CD4-positive, alpha-beta T cell treated with Interleukin-1 beta for 1 hour (primary cell): ENCODE results near the gene SPEM3.

Experiments used
- DNase-seq, 2 donors: peaks; one replicate each; pipeline ENCODE4 v3.0.0-alpha.2; 2020 to 2022

The SPEM3 gene

GRCh38 chr17:7428557-7428956 lies at the start of gene SPEM3:
TSS of gene SPEM3 (plus strand) at chr17:7428857. CDS start at chr17:7428903, 46 bp downstream.
- no peak for DNase-seq

DNA sequence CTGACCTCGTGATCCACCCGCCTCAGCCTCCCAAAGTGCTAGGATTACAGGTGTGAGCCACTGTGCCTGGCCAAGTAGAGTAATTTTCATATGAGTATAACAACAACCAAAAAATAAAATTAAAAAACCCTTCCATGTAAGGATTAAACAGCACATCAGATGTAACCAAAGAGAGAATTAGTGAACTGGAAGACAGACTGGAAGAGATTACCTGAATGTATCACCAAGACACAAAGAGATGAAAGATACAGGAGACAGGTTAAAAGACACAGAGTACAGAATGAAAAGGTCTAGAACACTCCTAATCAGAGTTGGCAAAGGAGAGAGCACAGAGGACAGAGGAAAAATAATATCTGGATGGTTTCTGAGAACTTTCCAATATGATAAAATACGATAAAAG lies 49.5 kb upstream of the SPEM3 start:
- no peak for DNase-seq

DNA sequence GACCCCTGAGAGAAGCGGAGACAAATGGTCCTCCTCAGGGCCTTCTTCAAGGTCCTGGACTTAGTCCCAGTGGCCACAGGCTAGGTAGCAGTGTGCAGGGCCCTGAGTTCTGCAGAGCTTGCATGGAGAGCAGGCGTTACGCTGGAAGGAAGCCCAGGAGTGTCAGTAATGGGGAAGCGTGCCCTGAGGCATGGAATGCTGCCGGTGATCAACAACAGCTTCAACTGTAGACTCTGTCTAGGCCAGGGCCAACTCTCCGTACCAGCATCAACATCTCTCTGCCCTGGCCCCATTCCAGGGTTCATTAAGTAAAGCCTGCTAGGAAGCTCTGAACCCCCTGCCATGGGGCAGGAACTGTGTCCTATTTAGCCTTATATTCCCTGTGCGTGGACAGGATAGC lies 48.3 kb upstream of the SPEM3 start:
- no peak for DNase-seq

DNA sequence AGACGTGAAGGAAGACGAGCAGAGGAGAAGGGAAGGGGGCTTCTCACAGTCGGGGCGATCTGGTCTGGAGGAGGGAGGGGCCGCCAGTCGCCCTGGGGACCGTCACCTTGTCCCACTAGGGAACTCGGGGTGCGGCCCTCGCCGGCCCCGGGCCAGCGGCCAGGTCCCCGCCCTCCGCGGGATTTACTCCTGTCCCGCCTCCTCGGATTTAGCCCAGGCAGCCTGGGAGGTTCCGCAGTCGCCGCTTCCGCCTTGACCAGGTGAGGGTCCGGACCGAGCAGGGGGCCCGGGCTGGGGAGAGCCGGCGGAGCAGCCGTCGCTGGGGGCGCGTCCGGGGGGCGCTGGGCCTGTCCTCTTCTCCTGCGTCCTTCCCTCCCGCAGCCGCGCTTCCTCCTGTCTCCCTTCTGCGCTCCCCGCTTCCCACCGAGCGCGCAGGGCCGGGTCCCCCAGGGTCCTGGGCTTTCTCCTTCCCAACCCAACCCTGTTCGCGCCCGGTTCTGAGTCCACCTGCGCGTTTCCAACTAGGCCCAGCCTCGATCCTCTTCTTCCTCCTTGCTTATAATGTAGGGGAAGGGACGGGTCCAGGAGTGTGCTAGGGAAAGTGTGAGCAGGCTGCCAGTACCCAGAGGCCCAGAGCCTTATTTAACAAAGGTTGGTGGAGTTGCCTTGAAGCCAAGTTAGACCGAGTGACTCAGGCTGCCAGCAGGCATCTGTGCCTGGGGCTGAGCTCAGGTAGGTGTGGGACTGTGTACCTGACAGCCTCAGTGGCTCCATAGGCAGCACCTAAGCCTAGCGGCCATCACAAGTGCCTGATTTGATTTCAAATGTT lies 47.6 kb upstream of the SPEM3 start, which contains the start of gene TNK1:
Gene TNK1 (plus strand): TSS at position 235 of the 829 bp plus-strand sequence. CDS start 1,838 bp downstream, outside the sequence.
- DNase-seq, result no peak

- no peak for DNase-seq
Measured at GRCh38 chr17:7382901-7383300, 45.8 kb upstream of the SPEM3 start.

DNA sequence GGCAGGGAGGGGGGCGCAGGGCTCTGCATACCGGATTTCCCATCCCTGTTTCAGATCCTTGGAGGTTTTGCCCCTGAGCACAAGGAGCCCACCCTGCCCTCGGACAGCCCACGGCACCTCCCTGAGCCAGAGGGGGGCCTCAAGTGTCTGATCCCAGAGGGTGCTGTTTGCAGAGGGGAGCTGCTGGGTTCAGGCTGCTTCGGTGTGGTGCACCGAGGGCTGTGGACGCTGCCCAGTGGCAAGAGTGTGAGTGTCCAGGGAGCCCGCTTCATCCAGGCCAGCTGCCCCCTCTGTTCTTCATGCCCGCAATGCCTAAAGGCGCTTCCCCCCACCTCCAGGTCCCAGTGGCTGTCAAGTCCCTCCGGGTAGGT lies 45.3 kb upstream of the SPEM3 start:
- no peak for DNase-seq

- DNase-seq, result peak; percentile 82 to 85
Measured at GRCh38 chr17:7383742-7384488, 44.7 kb upstream of the SPEM3 start.

- DNase-seq, result no peak
Measured at GRCh38 chr17:7384489-7385081, 44.1 kb upstream of the SPEM3 start.

- DNase-seq, result no peak
Measured at GRCh38 chr17:7388856-7389255, 39.8 kb upstream of the SPEM3 start.

DNA sequence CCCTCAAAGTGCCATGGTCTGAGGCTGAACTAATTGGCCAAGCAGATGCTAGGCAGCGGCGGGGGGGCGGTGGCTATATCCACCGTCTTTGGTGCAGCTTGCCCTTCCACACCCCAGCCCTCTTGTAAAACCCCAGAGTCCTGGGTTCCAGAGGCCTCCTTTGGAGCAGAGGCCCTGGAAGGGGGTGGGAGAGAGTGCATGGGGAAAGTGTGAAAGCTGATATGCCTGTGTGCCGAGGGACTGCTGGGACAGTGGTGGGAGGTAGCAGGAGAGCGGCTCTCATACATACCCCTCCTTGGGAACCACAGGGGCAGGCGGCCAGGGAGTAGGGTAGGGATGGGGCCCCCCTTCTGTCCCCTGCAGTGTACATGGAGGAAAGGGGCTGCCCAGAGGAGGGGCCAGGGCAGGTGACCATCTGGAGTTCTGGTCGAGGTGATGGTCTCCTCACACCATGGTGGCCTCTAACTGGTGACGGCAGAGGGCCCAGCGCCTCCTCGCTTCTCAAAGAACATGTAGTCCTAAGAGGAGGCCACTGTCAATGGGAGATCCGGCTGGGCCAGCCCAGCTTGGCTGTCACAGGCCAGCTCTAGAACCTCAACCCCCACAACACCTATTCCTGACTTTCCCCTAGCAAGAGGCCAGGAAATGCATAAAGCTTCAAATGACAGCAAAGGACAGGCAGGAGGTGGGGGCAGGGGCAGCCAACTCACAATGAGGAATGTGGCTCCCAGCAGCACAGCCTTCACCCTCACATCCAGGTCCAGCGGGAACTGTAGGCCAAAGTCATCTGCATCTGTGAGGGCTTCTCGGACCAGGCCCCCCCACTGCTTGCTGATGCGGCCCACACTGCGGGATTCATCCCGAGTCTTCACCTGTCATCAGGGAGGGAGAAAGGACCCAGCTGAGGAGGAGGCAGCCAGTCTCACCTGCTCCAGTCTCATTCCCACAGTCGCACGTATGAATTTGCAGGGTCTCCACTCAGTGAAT lies 38.4 kb upstream of the SPEM3 start:
- DNase-seq, result no peak

DNA sequence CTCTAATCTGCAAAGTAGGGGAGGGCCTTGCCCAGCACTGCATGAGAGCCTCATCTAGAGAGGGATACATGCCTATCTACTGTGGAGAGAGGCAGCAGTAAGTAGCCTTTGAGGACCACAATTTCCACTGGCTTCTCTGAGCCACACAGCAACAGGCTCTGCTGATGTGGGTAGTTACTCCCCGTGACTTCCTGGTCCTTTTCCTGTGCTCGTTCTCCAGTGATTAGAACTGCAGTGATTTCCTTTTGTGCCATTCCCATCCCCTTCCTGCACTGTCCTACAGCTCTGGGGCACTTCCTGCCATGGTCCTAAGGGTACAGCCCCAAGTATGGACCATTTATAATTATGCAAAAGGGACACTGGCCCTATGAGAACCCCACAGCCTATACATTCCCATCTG lies 37.4 kb upstream of the SPEM3 start:
- DNase-seq, result no peak

DNA sequence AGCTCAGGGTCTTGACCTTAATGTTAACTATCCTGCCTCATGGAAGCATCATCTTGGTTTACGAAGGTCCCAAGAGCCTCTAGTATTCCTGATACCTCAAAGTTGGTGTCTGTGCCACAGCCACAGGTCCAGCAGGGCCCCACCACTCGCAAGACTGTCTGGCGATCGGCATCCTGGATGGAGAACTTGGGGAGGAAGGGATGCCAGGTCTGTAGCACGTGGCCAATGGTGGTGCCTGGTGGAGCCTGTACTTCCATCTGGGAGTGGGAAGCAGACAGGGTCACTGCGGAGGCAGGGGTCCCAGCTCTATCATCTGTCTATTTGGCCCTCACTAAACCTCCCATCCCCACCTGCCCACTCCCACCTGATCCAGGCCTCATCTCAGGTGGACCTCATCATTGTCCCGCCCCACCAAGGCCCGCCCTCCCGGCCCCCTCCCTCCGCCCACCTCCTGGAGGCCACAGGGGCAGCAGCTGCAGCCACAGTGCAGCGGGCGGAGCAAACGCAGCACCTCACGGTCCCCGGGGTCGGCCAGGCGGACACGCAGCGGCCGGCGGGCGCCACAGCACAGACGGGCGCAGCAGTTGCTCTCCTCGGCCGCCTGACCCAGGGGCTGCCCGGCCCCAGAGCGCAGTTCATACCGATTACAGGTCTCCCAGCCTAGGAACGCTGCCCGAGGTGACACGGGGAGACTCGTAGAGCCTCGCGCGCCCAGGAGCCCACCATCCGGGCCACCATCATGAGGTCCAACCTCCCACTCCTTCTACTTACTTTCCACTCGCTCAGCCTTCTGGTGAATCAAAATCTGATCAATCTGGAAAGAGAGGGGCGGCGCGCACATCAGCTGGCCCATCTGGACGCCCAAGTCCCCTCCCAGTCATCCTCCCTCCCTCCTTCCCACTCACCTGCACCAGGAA lies 35.7 kb upstream of the SPEM3 start:
- DNase-seq, result no peak

DNA sequence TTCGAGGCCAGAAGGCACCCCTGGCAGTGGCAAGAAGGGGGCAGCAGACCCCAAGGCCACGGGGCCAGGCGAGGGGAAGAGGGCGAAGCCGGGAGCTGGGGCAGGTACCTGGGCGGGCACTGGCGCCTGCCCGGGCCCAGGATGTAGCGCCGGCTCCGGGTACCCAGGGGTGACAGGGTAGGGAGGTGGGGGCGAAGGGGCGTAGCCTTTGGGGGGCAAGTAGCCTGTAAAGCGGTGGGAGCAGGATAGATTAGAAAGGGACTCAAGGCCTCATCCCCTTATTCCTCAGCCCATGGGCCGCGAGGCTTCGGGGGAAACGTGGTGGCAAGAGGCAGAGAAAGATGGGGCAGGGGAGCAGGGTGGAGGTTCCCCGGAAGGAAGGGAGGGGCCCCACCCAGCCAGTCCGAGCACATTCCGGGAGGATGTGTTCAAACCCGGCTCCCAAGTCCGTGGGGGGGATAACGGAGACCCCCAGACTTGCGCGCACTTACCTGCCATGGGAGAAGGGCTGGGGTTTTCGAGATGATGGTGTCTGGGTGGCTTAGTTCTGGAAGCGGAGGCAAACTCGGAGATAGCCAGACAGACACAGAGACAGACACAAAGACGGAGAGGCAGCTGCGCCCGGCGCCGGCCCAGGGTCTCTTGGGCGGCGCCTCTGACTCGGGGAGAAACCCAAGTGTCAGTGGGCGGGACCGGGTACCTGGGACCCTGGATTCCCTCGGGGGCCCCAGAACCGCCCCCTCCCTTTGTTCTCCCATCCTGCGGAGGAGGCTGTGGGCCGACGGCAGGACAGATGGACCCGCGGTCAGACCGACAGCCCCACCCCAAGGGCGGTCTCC lies 34.8 kb upstream of the SPEM3 start:
- DNase-seq, result peak; percentile 81 to 82

- DNase-seq, result peak; percentile 83 to 85
Measured at GRCh38 chr17:7394452-7395191, 34.0 kb upstream of the SPEM3 start, which contains the start of gene PLSCR3. TSS of gene PLSCR3 (minus strand) at chr17:7394525. CDS start at chr17:7394110, 415 bp downstream.

DNA sequence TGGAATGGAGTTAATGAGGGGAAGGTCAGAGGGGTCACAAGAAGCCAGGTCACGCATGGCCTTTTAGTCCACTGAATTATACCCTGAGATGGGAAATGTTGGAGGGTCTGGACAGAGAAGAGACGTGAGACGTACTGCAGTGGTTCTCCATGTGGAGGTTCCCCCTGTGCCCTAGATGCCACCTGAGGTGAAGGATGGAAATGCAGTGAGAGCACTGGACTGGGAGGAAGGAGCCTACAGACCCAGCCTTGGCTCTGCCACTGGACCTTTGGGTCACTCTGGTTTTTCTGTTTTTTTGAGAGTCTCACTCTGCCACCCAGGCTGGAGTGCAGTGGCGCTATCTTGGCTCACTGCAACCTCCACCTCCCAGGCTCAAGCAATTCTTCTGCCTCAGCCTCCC lies 32.5 kb upstream of the SPEM3 start:
- no peak for DNase-seq

- DNase-seq, result no peak
Measured at GRCh38 chr17:7398612-7399011, 30.0 kb upstream of the SPEM3 start.

GRCh38 chr17:7403043-7403726 lies 25.5 kb upstream of the SPEM3 start:
- DNase-seq, result peak; percentile 25 to 27

DNA sequence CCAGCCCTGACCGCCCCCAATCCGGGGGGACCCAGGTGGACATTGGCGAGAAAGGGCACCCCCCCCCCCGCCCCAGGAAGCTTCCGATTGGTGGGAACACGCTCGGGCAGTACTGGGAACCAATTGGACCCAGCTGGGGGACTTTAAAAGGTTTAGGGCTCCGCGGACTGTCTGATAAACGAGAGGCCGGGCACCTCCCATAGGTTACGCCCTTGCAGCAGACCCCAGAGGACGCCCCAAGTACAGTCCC lies 25.0 kb upstream of the SPEM3 start:
- no peak for DNase-seq
